Neural cell (in vitro differentiated cells): ENCODE results near the gene CNTF.

Experiments
- EP300 ChIP-seq: fragments of 450-650 bp; conservative IDR thresholded peaks from 2 replicates; pipeline ENCODE4 v1.6.1; 2014; ENCODE audit warnings: antibody characterized with exemption, mild to moderate bottlenecking, moderate library complexity; ENCODE audit not compliant: poor library complexity, severe bottlenecking
- EZH2 ChIP-seq: fragments of 200-600, 300-800 bp; shearing (Covaris generic), sonication (generic); IDR thresholded peaks from 2 replicates; pipeline ENCODE4 v1.6.1; 2014; ENCODE audit warnings: antibody characterized with exemption, low read length, borderline replicate concordance, mild to moderate bottlenecking; ENCODE audit not compliant: insufficient read depth, poor library complexity, severe bottlenecking
- MXI1 ChIP-seq: fragments of 450-650 bp; conservative IDR thresholded peaks from 2 replicates; pipeline ENCODE4 v1.6.1; 2014; ENCODE audit warnings: antibody characterized with exemption, mild to moderate bottlenecking; ENCODE audit not compliant: poor library complexity, severe bottlenecking
- POLR2AphosphoS5 ChIP-seq: IDR thresholded peaks from 2 replicates; pipeline ENCODE4 v1.6.1; 2012
- RAD21 ChIP-seq: fragments of 450-650 bp; conservative IDR thresholded peaks from 2 replicates; pipeline ENCODE4 v1.6.1; 2014; ENCODE audit warnings: antibody characterized with exemption, mild to moderate bottlenecking, moderate library complexity
- REST ChIP-seq: IDR thresholded peaks from 2 replicates; pipeline ENCODE4 v1.6.1; 2012; ENCODE audit warnings: borderline replicate concordance
- SMC3 ChIP-seq: fragments of 450-650 bp; conservative IDR thresholded peaks from 2 replicates; pipeline ENCODE4 v1.6.1; 2014; ENCODE audit warnings: antibody characterized with exemption, mild to moderate bottlenecking, moderate library complexity; ENCODE audit not compliant: poor library complexity
- TF ChIP-seq, protein P1 (sequence below): fragments of 450-650 bp; IDR thresholded peaks from 2 replicates; pipeline ENCODE4 v1.5.1; 2014; ENCODE audit warnings: antibody characterized with exemption, mild to moderate bottlenecking, moderate library complexity; ENCODE audit not compliant: poor library complexity, severe bottlenecking

GRCh38 chr11:58640386-58641023 lies 18.0 kb downstream of the CNTF start:
- TF ChIP-seq EP300 (no peak), REST (no peak), EZH2 (no peak), POLR2AphosphoS5 (no peak), MXI1 (no peak), SMC3 (no peak), RAD21 (no peak)
- TF ChIP-seq, protein P1, sequence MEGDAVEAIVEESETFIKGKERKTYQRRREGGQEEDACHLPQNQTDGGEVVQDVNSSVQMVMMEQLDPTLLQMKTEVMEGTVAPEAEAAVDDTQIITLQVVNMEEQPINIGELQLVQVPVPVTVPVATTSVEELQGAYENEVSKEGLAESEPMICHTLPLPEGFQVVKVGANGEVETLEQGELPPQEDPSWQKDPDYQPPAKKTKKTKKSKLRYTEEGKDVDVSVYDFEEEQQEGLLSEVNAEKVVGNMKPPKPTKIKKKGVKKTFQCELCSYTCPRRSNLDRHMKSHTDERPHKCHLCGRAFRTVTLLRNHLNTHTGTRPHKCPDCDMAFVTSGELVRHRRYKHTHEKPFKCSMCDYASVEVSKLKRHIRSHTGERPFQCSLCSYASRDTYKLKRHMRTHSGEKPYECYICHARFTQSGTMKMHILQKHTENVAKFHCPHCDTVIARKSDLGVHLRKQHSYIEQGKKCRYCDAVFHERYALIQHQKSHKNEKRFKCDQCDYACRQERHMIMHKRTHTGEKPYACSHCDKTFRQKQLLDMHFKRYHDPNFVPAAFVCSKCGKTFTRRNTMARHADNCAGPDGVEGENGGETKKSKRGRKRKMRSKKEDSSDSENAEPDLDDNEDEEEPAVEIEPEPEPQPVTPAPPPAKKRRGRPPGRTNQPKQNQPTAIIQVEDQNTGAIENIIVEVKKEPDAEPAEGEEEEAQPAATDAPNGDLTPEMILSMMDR: no peak
